ENCODE measurements around the gene MSH3. TPM values are rescaled to one million over a fixed set of nuclear protein-coding genes. Genes with fewer than 3 reads are reported as not detected.

Gene MSH3
- total RNA-seq, 1 experiment from 2014 or later = 17.2 TPM

DNA sequence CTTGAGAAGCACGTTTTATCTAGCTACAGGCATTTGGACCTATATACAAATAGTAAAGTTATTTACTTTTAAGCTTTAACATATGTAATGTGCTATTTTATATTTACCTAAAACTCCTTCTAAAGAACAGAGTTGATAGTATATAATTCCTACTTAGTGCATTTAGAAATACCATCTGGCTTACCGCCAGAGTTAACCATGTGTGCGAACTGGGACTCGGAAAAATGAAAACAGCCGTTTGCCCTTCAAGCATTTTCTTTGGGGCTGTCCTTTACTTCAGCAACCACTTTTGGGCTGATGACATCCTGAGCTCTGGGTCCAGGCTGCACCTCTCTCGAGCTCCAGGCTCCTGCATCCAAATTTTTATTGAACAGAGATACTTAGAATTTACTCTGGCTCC lies 22.3 kb downstream of the MSH3 start:
- H3K27ac Mint-ChIP-seq (ENCODE audit: unreplicated experiment) = no peak overlapping the region
- BruUV-seq (replicated peaks) = no TSS peak

GRCh38 chr5:80686757-80687156 lies 32.3 kb downstream of the MSH3 start:
- H3K4me1 Mint-ChIP-seq (ENCODE audit: low read depth, unreplicated experiment) = no peaks in the 10 kb centered on the region
- H3K27ac Mint-ChIP-seq (ENCODE audit: unreplicated experiment) = no peak overlapping the region
- DNase-seq = no peak
- H3K36me3 Mint-ChIP-seq (ENCODE audit: insufficient read depth, unreplicated experiment) = no peaks in the 10 kb centered on the region
- no peaks in the 10 kb centered on the region for H3K9me3 Mint-ChIP-seq (ENCODE audit: low read depth, unreplicated experiment)
- H3K27me3 Mint-ChIP-seq (ENCODE audit: unreplicated experiment) = no peaks in the 10 kb centered on the region
- peak; percentile 20 for TF ChIP-seq CTCF (IDR thresholded peaks at IDR 0.05; ENCODE audit: unreplicated experiment)
- CTCF ChIA-PET = interaction anchor here (0.7 kb wide), 1 partner anchor 820 kb away, joined by 3 read pairs; no protein-coding TSS in a partner anchor
- no TSS peak for BruUV-seq (replicated peaks)
- intact Hi-C loops (cut with micrococcal nuclease; ENCODE audit: unreplicated experiment) = loop anchor here (1.0 to 10.0 kb wide), 4 partner anchors 422 to 618 kb away; partner anchors contain the start of gene ZCCHC9
- no peak overlapping the region for H3K4me3 Mint-ChIP-seq (ENCODE audit: low read depth, unreplicated experiment)

More for the DNA sequence above, 22.3 kb downstream of the MSH3 start:
- Mint-ChIP-seq H3K4me3 (ENCODE audit: low read depth, unreplicated experiment) (no peak overlapping the region), H3K27me3 (ENCODE audit: unreplicated experiment) (no peaks in the 10 kb centered on the region), H3K9me3 (ENCODE audit: low read depth, unreplicated experiment) (no peaks in the 10 kb centered on the region), H3K4me1 (ENCODE audit: low read depth, unreplicated experiment) (no peaks in the 10 kb centered on the region), H3K36me3 (ENCODE audit: insufficient read depth, unreplicated experiment) (peaks cover 12% of the 10 kb centered on the region)
- intact Hi-C loops (cut with micrococcal nuclease; ENCODE audit: unreplicated experiment) = no loop called here
- no peak for DNase-seq
- no peak for TF ChIP-seq CTCF (IDR thresholded peaks at IDR 0.05; ENCODE audit: unreplicated experiment)
- CTCF ChIA-PET = no interaction called here

GRCh38 chr5:80688648-80689420 lies 34.4 kb downstream of the MSH3 start:
- CTCF ChIA-PET = interaction anchor here (1.6 kb wide), 1 partner anchor 419 kb away, joined by 9 read pairs; no protein-coding TSS in a partner anchor
- Mint-ChIP-seq H3K27ac (ENCODE audit: unreplicated experiment) (no peak overlapping the region), H3K36me3 (ENCODE audit: insufficient read depth, unreplicated experiment) (no peaks in the 10 kb centered on the region), H3K4me3 (ENCODE audit: low read depth, unreplicated experiment) (no peak overlapping the region), H3K4me1 (ENCODE audit: low read depth, unreplicated experiment) (no peaks in the 10 kb centered on the region), H3K27me3 (ENCODE audit: unreplicated experiment) (no peaks in the 10 kb centered on the region), H3K9me3 (ENCODE audit: low read depth, unreplicated experiment) (no peaks in the 10 kb centered on the region)
- TF ChIP-seq CTCF (IDR thresholded peaks at IDR 0.05; ENCODE audit: unreplicated experiment) = no peak
- intact Hi-C loops (cut with micrococcal nuclease; ENCODE audit: unreplicated experiment) = loop anchor here (10.0 kb wide), 1 partner anchor 616 kb away; the partner anchor contains the start of gene ZCCHC9
- DNase-seq = no peak
- no TSS peak for BruUV-seq (replicated peaks)

GRCh38 chr5:80689627-80690026 lies 35.2 kb downstream of the MSH3 start:
- intact Hi-C loops (cut with micrococcal nuclease; ENCODE audit: unreplicated experiment) = loop anchor here (10.0 kb wide), 1 partner anchor 615 kb away; the partner anchor contains the start of gene ZCCHC9
- no peak for TF ChIP-seq CTCF (IDR thresholded peaks at IDR 0.05; ENCODE audit: unreplicated experiment)
- DNase-seq = no peak
- no peaks in the 10 kb centered on the region for H3K9me3 Mint-ChIP-seq (ENCODE audit: low read depth, unreplicated experiment)
- no peak overlapping the region for H3K4me3 Mint-ChIP-seq (ENCODE audit: low read depth, unreplicated experiment)
- H3K27ac Mint-ChIP-seq (ENCODE audit: unreplicated experiment) = no peak overlapping the region
- no peaks in the 10 kb centered on the region for H3K36me3 Mint-ChIP-seq (ENCODE audit: insufficient read depth, unreplicated experiment)
- BruUV-seq (replicated peaks) = no TSS peak
- no peaks in the 10 kb centered on the region for H3K4me1 Mint-ChIP-seq (ENCODE audit: low read depth, unreplicated experiment)
- CTCF ChIA-PET = no interaction called here
- no peaks in the 10 kb centered on the region for H3K27me3 Mint-ChIP-seq (ENCODE audit: unreplicated experiment)

All from Calu3 (cell line).